K562 (cell line): ENCODE results near the gene EPHA1. TPM values are rescaled to one million over a fixed set of nuclear protein-coding genes. Genes with fewer than 3 reads are reported as not detected.

Experiments used
- BHLHE40 ChIP-seq: IDR thresholded peaks from 2 replicates; pipeline ENCODE4 v1.6.1; 2011; ENCODE audit warnings: low read length, improper control_type of control experiment
- DIDO1 ChIP-seq: fragments of 450-650 bp; IDR thresholded peaks from 2 replicates; pipeline ENCODE4 v1.6.1; 2016; ENCODE audit warnings: low read depth, missing biosample characterization, missing genetic modification characterization
- DPF2 ChIP-seq: fragments of 450-650 bp; IDR thresholded peaks from 2 replicates; pipeline ENCODE4 v1.6.1; 2016
- ETS1 ChIP-seq: conservative IDR thresholded peaks from 2 replicates; pipeline ENCODE4 v1.6.1; 2011; ENCODE audit warnings: low read depth, mild to moderate bottlenecking, low read length; ENCODE audit not compliant: control insufficient read depth
- GATA2 ChIP-seq: sonication (generic); formaldehyde crosslinking; IDR thresholded peaks from 2 replicates; pipeline ENCODE4 v1.4.0; 2020; ENCODE audit warnings: mild to moderate bottlenecking, missing genetic modification reagents
- KAT2B ChIP-seq: IDR thresholded peaks from one replicate; pipeline ENCODE4 v1.6.1; 2012; ENCODE audit warnings: low read depth, mild to moderate bottlenecking, control low read depth, inconsistent platforms, low read length, moderate library complexity
- MAFK ChIP-seq: IDR thresholded peaks from 2 replicates; pipeline ENCODE4 v1.6.1; 2011; ENCODE audit warnings: low read length, improper control_type of control experiment
- MTA3 ChIP-seq: fragments of 450-650 bp; formaldehyde crosslinking; IDR thresholded peaks from 2 replicates; pipeline ENCODE4 v1.6.1; 2017; ENCODE audit warnings: mild to moderate bottlenecking, borderline replicate concordance
- MYC ChIP-seq, 2 experiments: fragments of 250-450 bp in 1 of 2; sonication (Bioruptor Pico) in 1 of 2; IDR thresholded peaks; 2 replicates each; pipeline versions ENCODE4 v1.5.1 to v1.6.1; 2012 to 2021; ENCODE audit warnings: low read depth in 2 of 2, borderline replicate concordance in 1 of 2, improper control_type of control experiment in 1 of 2, low read length in 1 of 2, mild to moderate bottlenecking in 1 of 2, moderate library complexity in 1 of 2
- PHB2 ChIP-seq: fragments of 450-650 bp; IDR thresholded peaks from 2 replicates; pipeline ENCODE4 v1.6.1; 2017; ENCODE audit warnings: low read depth
- PURB ChIP-seq: sonication (generic); formaldehyde crosslinking; IDR thresholded peaks from 2 replicates; pipeline ENCODE4 v1.9.0; 2021; ENCODE audit warnings: low read depth, mild to moderate bottlenecking, missing genetic modification reagents
- RERE ChIP-seq: sonication (generic); formaldehyde crosslinking; IDR thresholded peaks from 2 replicates; pipeline ENCODE4 v1.8.0; 2023; ENCODE audit warnings: missing genetic modification reagents, mild to moderate bottlenecking, borderline replicate concordance
- SAP30 ChIP-seq: fragments of 200-600 bp; sonication (generic); IDR thresholded peaks from 2 replicates; pipeline ENCODE4 v1.6.1; 2012; ENCODE audit warnings: borderline replicate concordance, low read depth, mild to moderate bottlenecking, moderate library complexity, low read length, control low read depth, inconsistent platforms; ENCODE audit not compliant: insufficient read depth, poor library complexity, severe bottlenecking
- SMAD4 ChIP-seq: fragments of 250-450 bp; sonication (Bioruptor Pico); conservative IDR thresholded peaks from 2 replicates; pipeline ENCODE4 v1.8.0; 2021; ENCODE audit warnings: inconsistent platforms, mild to moderate bottlenecking, moderate library complexity
- ZNF408 ChIP-seq: fragments of 250-450 bp; sonication (Bioruptor Pico); IDR thresholded peaks from 2 replicates; pipeline ENCODE4 v1.4.0; 2020; ENCODE audit warnings: low read depth, mild to moderate bottlenecking, moderate library complexity
- ZNF431 ChIP-seq: sonication (generic); formaldehyde crosslinking; IDR thresholded peaks from 2 replicates; pipeline ENCODE4 v1.8.0; 2022; ENCODE audit warnings: mild to moderate bottlenecking, missing genetic modification reagents
- ZZZ3 ChIP-seq: fragments of 450-650 bp; IDR thresholded peaks from 2 replicates; pipeline ENCODE4 v1.6.1; 2016; ENCODE audit warnings: antibody characterized with exemption, mild to moderate bottlenecking, moderate library complexity
- polyA plus RNA-seq, 8 experiments: library from polyadenylated mRNA; depleted of rRNA in 4 of 8; stranded (reverse) in 5 of 8; unstranded in 3 of 8; fragments of >200 nt; fragmentation: Nextera tagmentation in 2 of 8; fragmentation: Illumina TruSeq in 1 of 8; extraction: Ambion mirVana in 2 of 8; extraction: Trizol in 1 of 8; gene quantifications; 2 replicates each; pipeline versions ENCODE4 v1.2.1 to v1.2.3, GENCODE V29; 2011 to 2014; ENCODE audit warnings: inconsistent platforms in 1 of 8, missing spikeins in 1 of 8
- total RNA-seq, 7 experiments: library from RNA; depleted of rRNA in 6 of 7; stranded (reverse); fragments of >200 nt in 6 of 7; fragmentation: Illumina TruSeq in 2 of 7; extraction: Trizol in 2 of 7; gene quantifications; 2 replicates each; pipeline versions ENCODE4 v1.2.1 to v1.2.3, GENCODE V29; 2011 to 2021; ENCODE audit warnings: low replicate concordance in 1 of 7
- TF ChIP-seq, protein P1 (sequence below): IDR thresholded peaks from 2 replicates; pipeline ENCODE4 v1.6.1; 2011; ENCODE audit warnings: borderline replicate concordance, low read depth, mild to moderate bottlenecking, moderate library complexity, low read length; ENCODE audit not compliant: insufficient read depth, poor library complexity, severe bottlenecking

Gene EPHA1
- total and polyA plus RNA-seq, 9 of the 15 experiments (the other 6 are each of a cell fraction or from before 2014, with no cell fraction given), result 0.22 to 0.57 (median 0.32) TPM; not detected in 6

- TF ChIP-seq BHLHE40 (no peak), KAT2B (no peak), MYC (IDR thresholded peaks at IDR 0.05; ENCODE audit: low read depth, low read length) (no peak; the same call in 1 of the 2 replicates), MYC (CRISPR knock-in tag; IDR thresholded peaks at IDR 0.05; ENCODE audit: borderline replicate concordance, low read depth) (peak; percentile 99), ZZZ3 (no peak), ZNF431 (CRISPR knock-in tag) (no peak), ETS1 (no peak), ZNF408 (0 out of 2 replicates have a peak, but pooled peaks have one; percentile 58), PHB2 (no peak), RERE (CRISPR knock-in tag) (no peak), DPF2 (no peak), DIDO1 (peak; percentile 85), MTA3 (no peak), GATA2 (CRISPR knock-in tag) (no peak), PURB (CRISPR knock-in tag) (no peak), SMAD4 (CRISPR knock-in tag) (peak; percentile 98), SAP30 (no peak), MAFK (no peak)
- TF ChIP-seq, protein P1, sequence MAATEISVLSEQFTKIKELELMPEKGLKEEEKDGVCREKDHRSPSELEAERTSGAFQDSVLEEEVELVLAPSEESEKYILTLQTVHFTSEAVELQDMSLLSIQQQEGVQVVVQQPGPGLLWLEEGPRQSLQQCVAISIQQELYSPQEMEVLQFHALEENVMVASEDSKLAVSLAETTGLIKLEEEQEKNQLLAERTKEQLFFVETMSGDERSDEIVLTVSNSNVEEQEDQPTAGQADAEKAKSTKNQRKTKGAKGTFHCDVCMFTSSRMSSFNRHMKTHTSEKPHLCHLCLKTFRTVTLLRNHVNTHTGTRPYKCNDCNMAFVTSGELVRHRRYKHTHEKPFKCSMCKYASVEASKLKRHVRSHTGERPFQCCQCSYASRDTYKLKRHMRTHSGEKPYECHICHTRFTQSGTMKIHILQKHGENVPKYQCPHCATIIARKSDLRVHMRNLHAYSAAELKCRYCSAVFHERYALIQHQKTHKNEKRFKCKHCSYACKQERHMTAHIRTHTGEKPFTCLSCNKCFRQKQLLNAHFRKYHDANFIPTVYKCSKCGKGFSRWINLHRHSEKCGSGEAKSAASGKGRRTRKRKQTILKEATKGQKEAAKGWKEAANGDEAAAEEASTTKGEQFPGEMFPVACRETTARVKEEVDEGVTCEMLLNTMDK, result no peak
Observed at GRCh38 chr7:143369678-143370651, 38.7 kb downstream of the EPHA1 start (continued).
